ENCODE results near the gene CADM2.

DNA sequence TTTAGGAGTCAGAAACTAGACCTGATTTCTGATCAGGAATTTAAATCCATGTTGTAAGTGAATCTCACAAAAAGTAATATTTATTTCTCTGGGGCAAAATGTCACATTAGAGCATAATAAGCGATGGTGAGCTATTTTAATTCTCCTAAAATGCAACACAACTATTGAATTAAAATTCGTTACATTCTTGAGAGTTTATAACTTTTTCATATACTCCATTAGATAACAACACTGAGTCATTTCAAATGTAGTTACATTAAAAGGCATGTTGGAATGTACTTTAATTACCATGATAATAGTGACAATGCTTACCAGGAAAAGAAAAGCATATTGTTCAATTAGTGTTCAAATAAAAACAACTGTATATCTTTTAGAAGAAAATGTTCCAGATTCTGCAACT lies 116.9 kb downstream of the CADM2 start:
- TF ChIP-seq, protein P1, sequence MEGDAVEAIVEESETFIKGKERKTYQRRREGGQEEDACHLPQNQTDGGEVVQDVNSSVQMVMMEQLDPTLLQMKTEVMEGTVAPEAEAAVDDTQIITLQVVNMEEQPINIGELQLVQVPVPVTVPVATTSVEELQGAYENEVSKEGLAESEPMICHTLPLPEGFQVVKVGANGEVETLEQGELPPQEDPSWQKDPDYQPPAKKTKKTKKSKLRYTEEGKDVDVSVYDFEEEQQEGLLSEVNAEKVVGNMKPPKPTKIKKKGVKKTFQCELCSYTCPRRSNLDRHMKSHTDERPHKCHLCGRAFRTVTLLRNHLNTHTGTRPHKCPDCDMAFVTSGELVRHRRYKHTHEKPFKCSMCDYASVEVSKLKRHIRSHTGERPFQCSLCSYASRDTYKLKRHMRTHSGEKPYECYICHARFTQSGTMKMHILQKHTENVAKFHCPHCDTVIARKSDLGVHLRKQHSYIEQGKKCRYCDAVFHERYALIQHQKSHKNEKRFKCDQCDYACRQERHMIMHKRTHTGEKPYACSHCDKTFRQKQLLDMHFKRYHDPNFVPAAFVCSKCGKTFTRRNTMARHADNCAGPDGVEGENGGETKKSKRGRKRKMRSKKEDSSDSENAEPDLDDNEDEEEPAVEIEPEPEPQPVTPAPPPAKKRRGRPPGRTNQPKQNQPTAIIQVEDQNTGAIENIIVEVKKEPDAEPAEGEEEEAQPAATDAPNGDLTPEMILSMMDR (conservative IDR thresholded peaks at IDR 0.05; ENCODE audit: low read depth in 2 of 2) = no peak
- TF ChIP-seq CREB1 (CRISPR knock-in tag; IDR thresholded peaks at IDR 0.05; ENCODE audit: low read depth) (no peak), EZH2 (IDR thresholded peaks at IDR 0.05; ENCODE audit: low read depth, unreplicated experiment) (no peak), POLR2AphosphoS5 (IDR thresholded peaks at IDR 0.05; ENCODE audit: low read depth) (no peak)
